Mucosa of descending colon (tissue), 3 donors: ENCODE data around the gene PDSS2. TPM values are rescaled to one million over a fixed set of nuclear protein-coding genes. Genes with fewer than 3 reads are reported as not detected.

Source experiments
- ATAC-seq: fragments of 200-7000 bp; cut with Tn5 transposase; one replicate; pipeline ENCODE4 v1.9.1; 2020; ENCODE audit warnings: mild to moderate bottlenecking, moderate library complexity
- DNase-seq, 3 donors: peaks; one replicate each; pipeline ENCODE4 v3.0.0-alpha.2; 2020
- H3K36me3 ChIP-seq: fragments of 200-600 bp; one replicate; pipeline ENCODE4 v1.8.0; 2021; ENCODE audit warnings: low read depth, mild to moderate bottlenecking
- H3K4me1 ChIP-seq: fragments of 200-600 bp; one replicate; pipeline ENCODE4 v1.8.0; 2021; ENCODE audit warnings: low read depth, mild to moderate bottlenecking
- H3K4me3 ChIP-seq: fragments of 200-600 bp; one replicate; pipeline ENCODE4 v1.8.0; 2021; ENCODE audit warnings: mild to moderate bottlenecking
- H3K9me3 ChIP-seq: fragments of 200-600 bp; one replicate; pipeline ENCODE4 v1.8.0; 2021; ENCODE audit warnings: mild to moderate bottlenecking
- CTCF ChIP-seq: fragments of 200-600 bp; IDR thresholded peaks from one replicate; pipeline ENCODE4 v1.8.0; 2022; ENCODE audit warnings: antibody characterized with exemption, mild to moderate bottlenecking
- intact Hi-C, 2 donors: fragments of 100-400 bp; cut with DNase I in 1 of 2; cut with micrococcal nuclease in 1 of 2; formaldehyde crosslinking; loops; one replicate each; pipeline versions ENCODE4 v1.11.0 to v1.11.1; 2022; cut with DNase I, micrococcal nuclease
- total RNA-seq, 3 donors: library from RNA; stranded (reverse); fragmentation: NEBNext Ultra II Directional in 2 of 3; extraction: Animal tissue kit (Norgen Biotek cat#: 25700) in 2 of 3; gene quantifications; one replicate each; pipeline versions ENCODE4 v1.2.1 to v1.2.4, GENCODE V29; 2021 to 2023
- donor health status: DM: no; HTN: no; CAD: no; lungs with moderate emphysema.
- donor health status: DM: no; HTN: no; CAD: no.
- donor health status: DM: no; HTN: yes; CAD: no.

PDSS2 gene
- total RNA-seq, 3 donors from 2014 or later, result 16.2 to 26.3 (median 25.6) TPM

- no peaks in the 10 kb centered on the region for H3K4me1 ChIP-seq
- no peak for DNase-seq
- TF ChIP-seq CTCF, result no peak
- H3K4me3 ChIP-seq, result no peak overlapping the region
- H3K9me3 ChIP-seq, result no peaks in the 10 kb centered on the region
- ATAC-seq, result no peak
- intact Hi-C loops, result no loop called here
- no peaks in the 10 kb centered on the region for H3K36me3 ChIP-seq
Measured at GRCh38 chr6:107357842-107358241, 101.5 kb downstream of the PDSS2 start.

- Histone ChIP-seq H3K36me3 (no peaks in the 10 kb centered on the region), H3K4me3 (no peak overlapping the region), H3K9me3 (no peaks in the 10 kb centered on the region), H3K4me1 (no peaks in the 10 kb centered on the region)
- no peak for ATAC-seq
- no peak for TF ChIP-seq CTCF
- intact Hi-C loops, result no loop called here
- DNase-seq, result no peak
Measured at GRCh38 chr6:107357031-107357430, 102.3 kb downstream of the PDSS2 start.

GRCh38 chr6:107355659-107356058 is 103.7 kb downstream of the PDSS2 start:
- intact Hi-C loops, result no loop called here
- no peaks in the 10 kb centered on the region for H3K4me1 ChIP-seq
- no peaks in the 10 kb centered on the region for H3K36me3 ChIP-seq
- DNase-seq, result no peak
- no peak overlapping the region for H3K4me3 ChIP-seq
- no peaks in the 10 kb centered on the region for H3K9me3 ChIP-seq
- ATAC-seq, result no peak
- TF ChIP-seq CTCF, result no peak

GRCh38 chr6:107354451-107354850 is 104.9 kb downstream of the PDSS2 start:
- intact Hi-C loops, result no loop called here
- no peaks in the 10 kb centered on the region for H3K9me3 ChIP-seq
- H3K36me3 ChIP-seq, result no peaks in the 10 kb centered on the region
- no peak overlapping the region for H3K4me3 ChIP-seq
- no peak for ATAC-seq
- TF ChIP-seq CTCF, result no peak
- DNase-seq, result no peak
- no peaks in the 10 kb centered on the region for H3K4me1 ChIP-seq

GRCh38 chr6:107353773-107354382 is 105.5 kb downstream of the PDSS2 start:
- no peak for TF ChIP-seq CTCF
- no peaks in the 10 kb centered on the region for H3K36me3 ChIP-seq
- no peaks in the 10 kb centered on the region for H3K9me3 ChIP-seq
- H3K4me3 ChIP-seq, result no peak overlapping the region
- intact Hi-C loops, result loop anchor here in 1 of 2 donors (2.0 kb wide), 1 partner anchor 57 kb away; no protein-coding TSS in a partner anchor
- H3K4me1 ChIP-seq, result no peaks in the 10 kb centered on the region
- DNase-seq (no peak), ATAC-seq (no peak)

- Histone ChIP-seq H3K4me3 (no peak overlapping the region), H3K4me1 (no peaks in the 10 kb centered on the region), H3K36me3 (no peaks in the 10 kb centered on the region), H3K9me3 (no peaks in the 10 kb centered on the region)
- DNase-seq (no peak), ATAC-seq (no peak)
- no peak for TF ChIP-seq CTCF
- intact Hi-C loops, result no loop called here
Measured at GRCh38 chr6:107348224-107348623, 111.1 kb downstream of the PDSS2 start.
